Left lung (tissue), 10 donors: Measurements from ENCODE around the gene RABGAP1L. TPM values are rescaled to one million over a fixed set of nuclear protein-coding genes. Genes with fewer than 3 reads are reported as not detected.
A peak's percentile ranks its signal among the peaks of the same experiment; 100 is the strongest.

Experiments
- ATAC-seq: fragments of 200-7000 bp; cut with Tn5 transposase; one replicate; pipeline ENCODE4 v1.9.1; 2020; ENCODE audit warnings: moderate library complexity
- DNase-seq, 4 donors: peaks; one replicate each; pipeline ENCODE4 v3.0.0-alpha.2; 2013 to 2020
- H3K27ac ChIP-seq, 2 donors: fragments of 200-600 bp; sonication (generic) in 1 of 2; one replicate each; pipeline versions ENCODE4 v1.5.0 to v1.8.0; 2020 to 2021
- H3K27me3 ChIP-seq, 2 donors: fragments of 200-600 bp; sonication (generic) in 1 of 2; one replicate each; pipeline versions ENCODE4 v1.5.0 to v1.8.0; 2020 to 2021
- H3K36me3 ChIP-seq, 2 donors: fragments of 200-600 bp; sonication (generic) in 1 of 2; one replicate each; pipeline versions ENCODE4 v1.5.0 to v1.8.0; 2020 to 2021
- H3K4me1 ChIP-seq, 2 donors: fragments of 200-600 bp; one replicate each; pipeline ENCODE4 v1.8.0; 2021
- H3K4me3 ChIP-seq, 2 donors: fragments of 200-600 bp; sonication (generic) in 1 of 2; one replicate each; pipeline versions ENCODE4 v1.5.0 to v1.8.0; 2020 to 2021; ENCODE audit warnings: mild to moderate bottlenecking in 1 of 2
- H3K9me3 ChIP-seq, 2 donors: fragments of 200-600 bp; sonication (generic) in 1 of 2; one replicate each; pipeline versions ENCODE4 v1.5.0 to v1.8.0; 2020 to 2021
- CTCF ChIP-seq, 2 donors: fragments of 200-600 bp; sonication (generic) in 1 of 2; IDR thresholded peaks; one replicate each; pipeline versions ENCODE4 v1.5.0 to v1.8.0; 2021; ENCODE audit warnings: antibody characterized with exemption in 2 of 2
- intact Hi-C, 2 donors: fragments of 100-400 bp; cut with DNase I; formaldehyde crosslinking; loops; one replicate each; pipeline versions ENCODE4 v1.11.2 to v1.14.2; 2022
- polyA plus RNA-seq, 6 donors: library from polyadenylated mRNA; unstranded; fragments of 120-200 nt; gene quantifications; one replicate each; pipeline ENCODE4 v1.2.1, GENCODE V29; 2013; ENCODE audit not compliant: insufficient read length in 6 of 6
- total RNA-seq, 2 donors: library from RNA; stranded (reverse); fragmentation: NEBNext Ultra II Directional; extraction: Animal tissue kit (Norgen Biotek cat#: 25700); gene quantifications; one replicate each; pipeline ENCODE4 v1.2.1, GENCODE V29; 2021
- donor health status: DM: no; HTN: yes; CAD: no.
- donor health status: DM: no; HTN: no; CAD: no.

Gene RABGAP1L
- total and polyA plus RNA-seq, 8 donors = 40.3 to 67.3 (median 51.4) TPM

GRCh38 chr1:174768949-174769348 lies 609.6 kb downstream of the RABGAP1L start:
- Histone ChIP-seq H3K27ac (no peak overlapping the region), H3K27me3 (no peaks in the 10 kb centered on the region), H3K4me3 (no peak overlapping the region), H3K9me3 (no peaks in the 10 kb centered on the region), H3K4me1 (no peaks in the 10 kb centered on the region), H3K36me3 (no peaks in the 10 kb centered on the region)
- no peak for DNase-seq
- TF ChIP-seq CTCF (IDR thresholded peaks at IDR 0.05) = no peak
- intact Hi-C loops = loop anchor here in 1 of 2 donors (5.0 kb wide), 1 partner anchor 213 kb away; no protein-coding TSS in a partner anchor
- ATAC-seq = no peak

GRCh38 chr1:174769961-174770549 lies 610.7 kb downstream of the RABGAP1L start:
- peak in 2 of 4 donors; percentile 30 to 69 for DNase-seq
- Histone ChIP-seq H3K4me3 (no peak overlapping the region), H3K27ac (no peak overlapping the region), H3K36me3 (no peaks in the 10 kb centered on the region), H3K9me3 (no peaks in the 10 kb centered on the region), H3K27me3 (no peaks in the 10 kb centered on the region), H3K4me1 (no peaks in the 10 kb centered on the region)
- peak; percentile 88 for ATAC-seq
- intact Hi-C loops = loop anchor here in 1 of 2 donors (5.0 kb wide), 1 partner anchor 212 kb away; no protein-coding TSS in a partner anchor
- peak; percentile 68 for TF ChIP-seq CTCF (IDR thresholded peaks at IDR 0.05)

- DNase-seq = no peak
- intact Hi-C loops = no loop called here
- no peaks in the 10 kb centered on the region for H3K27me3 ChIP-seq
- no peak for TF ChIP-seq CTCF (IDR thresholded peaks at IDR 0.05)
- no peaks in the 10 kb centered on the region for H3K9me3 ChIP-seq
- no peaks in the 10 kb centered on the region for H3K36me3 ChIP-seq
- H3K4me1 ChIP-seq = no peaks in the 10 kb centered on the region
- ATAC-seq = no peak
- no peak overlapping the region for H3K4me3 ChIP-seq
- no peak overlapping the region for H3K27ac ChIP-seq
Measured at GRCh38 chr1:174775621-174776020, 616.3 kb downstream of the RABGAP1L start.

- no peaks in the 10 kb centered on the region for H3K9me3 ChIP-seq
- intact Hi-C loops = no loop called here
- H3K4me3 ChIP-seq = no peak overlapping the region
- H3K36me3 ChIP-seq = no peaks in the 10 kb centered on the region
- H3K4me1 ChIP-seq = no peaks in the 10 kb centered on the region
- no peaks in the 10 kb centered on the region for H3K27me3 ChIP-seq
- no peak for TF ChIP-seq CTCF (IDR thresholded peaks at IDR 0.05)
- DNase-seq (no peak), ATAC-seq (no peak)
- H3K27ac ChIP-seq = no peak overlapping the region
Measured at GRCh38 chr1:174777262-174777661, 617.9 kb downstream of the RABGAP1L start.

- ATAC-seq (peak; percentile 62), DNase-seq (no peak)
- no peak overlapping the region for H3K4me3 ChIP-seq
Measured at GRCh38 chr1:174785510-174785909, 626.2 kb downstream of the RABGAP1L start.

More at GRCh38 chr1:174785510-174785909, 626.2 kb downstream of the RABGAP1L start:
- H3K36me3 ChIP-seq = no peaks in the 10 kb centered on the region
- H3K27me3 ChIP-seq = no peaks in the 10 kb centered on the region
- no peak overlapping the region for H3K27ac ChIP-seq
- intact Hi-C loops = no loop called here
- H3K9me3 ChIP-seq = no peaks in the 10 kb centered on the region
- peaks cover 0 to 7% of the 10 kb centered on the region in 2 donors for H3K4me1 ChIP-seq
- no peak for TF ChIP-seq CTCF (IDR thresholded peaks at IDR 0.05)
